GM19463 (cell line): Measurements from ENCODE around the gene GTPBP1.

ENCODE experiments used
- ATAC-seq: cut with Tn5 transposase; IDR thresholded peaks from one replicate; pipeline ENCODE4 v1.9.1; 2021; ENCODE audit warnings: mild to moderate bottlenecking, moderate library complexity; ENCODE audit not compliant: unreplicated experiment

GTPBP1 gene

DNA sequence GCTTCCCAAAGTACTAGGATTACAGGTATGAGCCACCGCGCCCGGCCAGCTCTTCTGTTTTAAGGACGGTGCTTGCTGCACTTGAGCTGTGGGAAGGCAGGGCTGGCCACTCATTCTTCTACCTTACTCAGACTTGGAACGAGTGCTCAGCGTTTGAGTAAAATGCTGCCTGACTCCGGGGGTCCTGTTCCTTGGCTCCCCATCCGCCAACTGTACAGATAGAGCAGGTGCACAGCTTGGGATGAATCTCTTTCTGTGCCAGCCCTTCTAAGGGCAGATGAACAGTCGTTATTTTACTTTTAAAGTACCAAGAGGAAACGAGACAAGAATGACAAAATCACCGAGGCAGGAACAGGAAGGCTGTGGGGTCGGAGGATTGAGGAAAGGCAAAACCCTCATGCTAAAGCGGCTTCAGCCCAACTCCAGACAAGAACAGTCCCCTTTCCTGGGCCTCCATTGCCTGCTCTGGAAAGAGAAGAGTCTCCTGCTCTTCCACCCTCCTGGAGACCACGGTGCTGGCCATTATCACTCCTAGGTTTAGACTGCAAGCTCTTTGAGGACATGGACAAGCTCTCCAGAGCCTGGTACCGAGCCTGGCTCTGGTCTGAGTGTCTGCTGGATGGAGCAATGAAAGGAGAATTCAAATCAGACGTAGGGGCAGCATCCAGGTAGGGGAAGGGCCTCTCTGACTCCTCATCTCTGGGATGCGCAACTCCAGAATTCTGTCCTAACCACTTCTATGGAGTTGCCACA, 51.1 kb downstream of the GTPBP1 start:
- ATAC-seq: no peak

GRCh38 chr22:38757464-38757757, 51.7 kb downstream of the GTPBP1 start:
- no peak for ATAC-seq

DNA sequence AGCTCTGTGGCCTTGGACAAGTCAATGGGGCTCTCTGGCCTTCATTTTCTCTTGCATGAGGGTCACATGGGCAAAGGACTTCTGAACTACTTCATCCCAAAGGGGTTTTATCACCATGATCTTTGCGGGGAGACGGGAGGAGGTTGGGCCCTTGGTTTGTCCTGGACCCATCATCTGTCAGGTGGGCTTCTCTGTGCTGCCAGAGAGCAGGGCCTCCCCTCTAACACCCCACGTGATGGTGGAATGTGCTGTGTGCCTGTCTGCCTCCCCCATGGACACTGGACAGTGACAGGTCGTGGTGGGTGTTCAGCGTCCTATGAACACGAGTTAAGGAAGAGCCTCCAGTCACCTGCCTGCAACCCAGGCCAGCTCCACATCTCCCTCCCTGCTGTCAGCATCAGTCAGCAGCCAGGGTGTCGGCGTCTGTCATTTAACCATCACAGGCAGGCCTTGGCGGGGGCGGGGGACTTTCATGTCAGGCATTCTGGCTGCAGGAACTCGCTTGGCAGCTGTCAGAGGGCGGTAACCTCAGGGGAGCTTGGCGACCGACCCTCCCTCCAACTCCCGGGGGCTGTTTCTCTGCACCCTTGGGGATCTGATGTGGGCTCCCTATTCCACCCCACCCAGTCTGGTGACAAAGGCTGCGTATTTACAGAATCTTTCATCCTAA, 52.7 kb downstream of the GTPBP1 start:
- ATAC-seq: no peak

DNA sequence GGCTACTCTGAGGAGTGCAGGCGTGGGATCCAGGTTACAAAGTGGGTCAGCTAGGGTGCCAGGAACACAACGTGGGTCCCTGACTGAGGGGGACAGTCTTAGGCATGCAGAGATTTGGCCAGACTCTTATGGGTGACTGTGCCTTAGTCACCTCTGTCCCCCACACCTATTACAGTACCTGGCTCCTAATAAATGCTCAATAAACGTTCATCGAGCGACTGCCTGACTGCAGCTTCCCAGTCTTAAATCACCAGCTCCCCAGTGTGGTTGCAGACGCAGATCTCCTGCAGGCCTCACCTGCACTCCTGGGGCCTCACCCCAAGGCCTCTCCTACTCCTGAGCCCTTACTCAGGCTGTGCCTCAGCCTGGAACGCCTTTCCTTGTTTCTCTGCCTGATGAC, 53.3 kb downstream of the GTPBP1 start:
- ATAC-seq: no peak

DNA sequence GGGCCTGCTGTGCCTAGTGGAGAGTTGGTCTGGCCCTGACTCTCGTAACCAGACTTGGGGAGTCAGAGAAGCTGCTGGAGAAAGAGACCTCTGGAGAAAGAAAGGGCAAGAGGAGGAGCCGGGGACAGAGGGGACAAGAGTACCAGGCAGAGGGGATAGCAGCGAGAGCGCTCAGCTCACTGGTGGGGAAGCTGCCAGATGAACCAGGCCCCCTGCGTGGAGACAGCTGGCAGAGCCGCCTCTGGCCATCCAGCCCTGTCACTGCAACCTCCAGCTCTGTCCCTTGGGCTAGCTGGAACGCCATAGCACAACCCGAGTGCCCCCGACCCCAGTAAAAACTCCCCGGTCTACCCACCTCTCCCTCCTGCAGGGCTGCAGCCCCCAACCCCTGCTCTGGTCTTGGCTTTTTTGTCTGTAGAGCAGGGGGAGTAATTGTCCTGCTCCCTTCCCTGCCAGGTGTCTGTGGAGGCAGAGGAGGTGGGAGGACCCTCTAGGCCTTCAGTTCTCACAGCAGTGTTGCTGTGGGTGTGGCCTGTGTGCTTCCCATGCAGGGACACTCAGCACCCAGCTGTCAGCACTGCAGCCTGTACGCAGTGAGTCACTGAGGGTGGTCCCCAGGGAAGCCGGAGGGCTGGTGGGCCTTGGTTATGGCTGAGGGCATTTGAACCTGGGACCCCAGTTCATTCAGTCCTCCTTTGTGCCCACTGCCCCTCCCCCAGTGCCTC, 54.9 kb downstream of the GTPBP1 start:
- ATAC-seq: no peak

DNA sequence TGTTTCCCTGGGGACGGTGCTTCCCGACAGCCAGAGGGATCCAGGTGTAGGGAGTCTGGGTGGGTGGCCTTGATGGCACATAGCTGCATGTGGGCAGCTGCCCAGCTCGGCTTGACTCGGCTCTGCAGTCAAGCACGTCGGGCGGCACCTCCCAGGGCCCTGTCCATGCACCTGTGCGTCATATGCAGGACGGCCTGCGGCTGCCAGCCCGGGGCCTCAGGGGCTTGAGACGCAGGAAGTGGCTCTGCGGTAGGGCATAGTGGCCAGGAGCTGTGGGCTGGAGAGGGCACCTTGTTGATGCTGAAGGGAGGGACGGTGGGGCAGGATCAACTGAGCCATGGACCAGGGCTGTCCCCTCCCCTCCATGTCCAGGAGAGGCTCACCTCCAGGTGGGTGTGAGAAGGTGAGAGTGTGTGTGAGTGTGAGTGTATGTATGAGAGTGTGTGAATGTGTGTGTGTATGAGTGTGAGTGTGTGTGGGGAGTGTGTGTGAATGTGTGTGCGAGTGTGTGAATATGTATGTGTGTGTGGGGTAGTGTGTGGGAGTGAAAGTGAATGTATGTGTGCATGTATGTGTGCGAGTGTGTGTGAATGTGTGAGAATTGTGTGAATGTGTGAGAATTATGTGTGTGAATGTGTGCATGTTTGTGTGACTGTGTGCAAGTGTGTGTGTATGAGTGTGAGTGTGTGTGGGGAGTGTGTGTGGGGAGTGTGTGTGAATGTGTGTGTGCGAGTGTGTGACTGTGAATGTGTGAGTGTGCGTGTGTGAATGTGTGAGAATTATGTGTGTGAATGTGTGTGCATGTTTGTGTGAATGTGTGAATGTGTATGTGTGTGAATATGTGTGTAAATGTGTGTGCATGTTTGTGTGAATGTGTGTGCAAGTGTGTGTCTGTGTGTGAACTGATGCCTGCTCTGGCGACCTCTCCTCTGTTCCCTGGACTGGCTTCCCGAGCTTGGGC, 55.7 kb downstream of the GTPBP1 start:
- no peak for ATAC-seq

DNA sequence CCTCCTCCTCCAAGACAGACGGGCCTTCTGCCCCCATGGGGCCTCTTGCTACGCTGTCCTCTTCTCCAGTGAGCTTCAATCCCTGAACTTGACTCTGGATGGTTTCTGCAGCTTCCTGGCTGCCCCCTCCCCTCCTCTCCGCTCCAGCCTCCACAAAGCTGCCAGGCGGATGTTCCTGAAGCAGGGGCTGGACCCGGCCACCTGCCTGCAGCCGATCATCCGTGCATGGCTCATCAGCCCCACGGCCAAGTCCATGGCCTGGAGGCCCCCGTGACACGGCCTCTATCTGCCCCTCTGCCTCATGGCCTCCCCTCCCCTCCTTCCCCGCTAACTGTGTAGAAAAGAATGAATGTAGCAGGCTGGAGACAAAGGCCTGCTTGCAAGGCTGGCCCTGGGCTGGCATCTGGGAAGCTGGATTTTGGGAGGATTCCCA, 56.8 kb downstream of the GTPBP1 start:
- no peak for ATAC-seq

DNA sequence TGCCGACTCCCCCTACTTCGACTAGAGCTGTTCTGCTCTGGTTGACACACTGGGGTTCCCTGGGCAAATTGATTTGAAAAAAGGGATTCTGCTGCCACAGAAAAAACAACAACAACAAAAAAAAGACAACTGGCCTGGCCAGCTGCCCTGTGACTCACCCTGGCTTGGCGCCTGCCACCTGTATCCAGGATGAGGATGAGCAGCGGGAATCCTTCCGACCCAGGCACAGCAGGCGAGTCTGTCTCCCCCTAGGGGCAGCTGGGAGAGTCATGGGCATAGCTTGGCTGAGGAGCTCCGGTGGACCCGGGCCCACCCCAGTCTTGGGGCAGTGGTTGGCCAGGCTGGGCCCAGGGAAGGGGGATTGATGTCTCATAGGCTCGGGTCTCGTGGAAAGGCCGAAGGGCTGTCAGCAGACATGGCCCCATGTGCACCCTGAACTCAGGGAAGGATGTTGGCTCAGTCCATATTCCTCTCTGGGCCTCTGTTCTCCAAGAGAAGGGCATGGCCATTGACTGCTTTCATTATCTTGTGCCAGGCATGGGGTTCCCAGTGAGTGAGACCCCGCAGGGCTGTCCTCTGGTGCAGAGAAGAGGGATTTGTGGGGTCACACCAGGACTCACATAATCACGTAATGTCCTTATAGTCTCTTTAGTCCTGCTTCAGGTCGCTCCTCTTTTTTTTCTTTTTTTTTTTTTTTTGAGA, 60.5 kb downstream of the GTPBP1 start:
- ATAC-seq: no peak

DNA sequence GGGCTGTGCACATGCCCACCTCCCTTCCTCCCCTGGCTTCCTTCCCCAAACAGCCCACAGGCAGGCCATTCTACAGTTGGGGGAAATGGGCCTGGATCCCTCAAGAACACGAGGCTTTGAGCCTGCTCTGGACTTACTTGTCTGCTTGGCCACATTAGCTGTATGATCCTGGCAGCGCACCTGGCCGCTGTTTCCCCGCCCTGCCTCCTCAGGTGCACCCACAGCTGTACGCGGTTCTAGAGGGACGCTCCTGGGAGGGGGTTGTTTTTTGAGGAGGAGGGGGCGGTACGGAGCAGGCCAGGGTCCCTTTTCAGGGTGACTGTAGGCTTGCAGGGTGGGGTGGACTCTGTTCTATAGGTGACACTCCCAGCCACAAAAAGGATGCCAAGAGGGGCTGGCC, 61.6 kb downstream of the GTPBP1 start:
- ATAC-seq: no peak

DNA sequence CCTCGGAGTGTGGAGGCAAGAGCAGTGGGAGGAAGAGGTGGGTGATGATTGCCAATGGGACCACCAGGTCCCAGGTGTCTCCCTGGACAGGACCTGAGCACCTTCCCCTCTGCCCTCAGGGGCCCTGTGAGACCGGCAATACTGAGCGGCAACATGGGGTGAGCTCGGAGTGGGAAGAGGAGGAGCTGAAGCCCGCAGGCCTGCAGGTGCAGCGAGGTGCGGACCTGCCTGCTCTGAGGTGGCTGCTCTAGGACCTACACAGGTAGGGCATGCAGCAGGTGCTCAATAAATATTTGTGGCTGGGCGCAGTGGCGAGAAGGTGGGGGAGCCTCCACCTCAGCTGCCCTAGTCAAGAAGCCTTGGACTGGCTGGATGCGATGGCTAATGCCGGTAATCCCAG, 62.3 kb downstream of the GTPBP1 start:
- no peak for ATAC-seq

DNA sequence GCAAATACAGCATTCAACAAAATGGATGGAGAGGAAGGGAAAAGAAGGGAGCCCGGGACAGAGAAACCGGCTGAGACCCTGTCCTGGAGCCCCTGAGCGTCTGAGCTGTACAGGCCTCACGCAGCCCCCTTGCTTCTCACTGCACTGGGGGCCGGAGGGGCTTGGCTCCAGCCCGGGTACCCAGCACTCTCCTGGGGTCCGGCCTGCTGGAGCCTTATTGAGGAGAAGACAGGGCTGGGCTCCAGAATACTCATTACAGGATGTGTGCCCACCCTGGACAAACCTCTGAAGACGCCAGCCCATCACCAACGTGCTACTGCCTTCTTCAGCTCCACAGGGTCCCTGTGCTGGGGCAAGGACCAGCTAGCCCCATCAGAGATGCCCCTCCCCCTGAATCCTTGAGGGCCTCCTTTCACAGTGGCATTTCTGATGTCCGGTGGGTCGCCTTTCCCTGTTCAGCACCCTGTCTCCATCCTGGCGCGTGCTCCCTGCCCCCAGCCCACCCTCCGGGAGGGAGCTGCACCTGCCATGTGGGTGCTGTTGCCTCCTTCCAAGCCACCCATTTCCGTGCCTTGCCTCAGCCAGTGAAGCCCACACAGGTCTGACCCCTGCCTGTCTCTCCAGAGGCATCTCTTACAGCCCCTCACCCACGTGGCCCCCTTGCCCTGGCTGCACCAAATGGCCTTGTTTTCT, 64.7 kb downstream of the GTPBP1 start:
- no peak for ATAC-seq

DNA sequence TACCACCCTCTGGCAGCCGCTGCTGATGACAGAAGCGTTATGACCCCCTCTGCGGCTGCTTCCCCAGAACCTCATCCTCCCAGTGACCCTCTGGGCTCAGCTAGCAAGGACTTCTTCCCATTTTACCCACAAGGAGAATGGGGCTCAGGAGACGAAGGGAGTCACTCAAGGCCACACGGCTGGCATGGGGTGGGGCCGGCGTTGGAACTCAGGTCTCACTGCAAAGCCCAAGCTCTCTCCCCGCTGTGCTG, 66.8 kb downstream of the GTPBP1 start:
- ATAC-seq: no peak

DNA sequence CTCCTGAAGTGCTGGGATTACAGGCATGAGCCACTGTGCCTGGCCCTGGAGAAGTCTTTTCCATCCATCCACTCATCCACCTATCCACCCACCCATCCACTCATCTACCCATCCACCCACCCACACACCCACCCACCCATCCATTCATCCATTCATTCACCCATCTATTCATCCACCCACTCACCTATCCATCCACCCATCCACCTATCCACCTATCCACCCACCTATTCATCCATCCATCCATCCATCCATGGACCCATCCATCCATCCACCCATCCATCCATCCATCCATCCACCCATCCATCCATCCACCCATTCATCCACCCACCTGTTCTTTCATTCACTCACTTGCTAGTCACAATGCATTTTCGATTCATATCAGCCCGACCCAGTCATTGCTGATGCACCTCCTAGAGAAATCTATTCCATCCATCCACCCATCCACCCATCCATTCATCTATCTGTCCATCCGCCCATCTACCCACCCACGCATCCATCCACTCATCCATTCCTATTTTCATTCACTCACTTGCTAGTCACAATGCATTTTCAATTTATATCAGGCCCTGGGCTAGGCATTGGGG, 67.7 kb downstream of the GTPBP1 start:
- ATAC-seq: no peak

- no peak for ATAC-seq
Observed at GRCh38 chr22:38774496-38775166, 68.9 kb downstream of the GTPBP1 start.

DNA sequence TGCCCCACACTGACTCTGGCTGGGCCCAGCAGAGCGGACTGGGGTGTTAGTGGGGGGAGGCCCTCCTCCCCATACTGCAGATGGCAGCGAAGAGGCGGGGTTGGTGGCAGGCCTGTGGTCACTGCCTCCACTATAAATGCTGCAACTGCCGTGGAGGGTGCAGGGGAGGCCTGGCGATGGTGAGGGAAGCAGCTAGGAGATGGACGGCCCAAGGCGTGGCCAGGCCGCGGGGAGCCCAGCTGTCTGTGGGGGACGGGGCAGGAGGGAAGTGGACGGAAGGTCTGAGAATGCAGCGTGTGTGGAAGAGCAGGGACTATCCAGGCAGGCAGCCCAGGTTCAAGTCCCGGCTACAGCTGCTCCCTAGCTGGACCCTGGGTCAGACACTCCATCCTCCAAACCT, 69.9 kb downstream of the GTPBP1 start:
- no peak for ATAC-seq

GRCh38 chr22:38776086-38776485, 70.3 kb downstream of the GTPBP1 start:
- no peak for ATAC-seq

DNA sequence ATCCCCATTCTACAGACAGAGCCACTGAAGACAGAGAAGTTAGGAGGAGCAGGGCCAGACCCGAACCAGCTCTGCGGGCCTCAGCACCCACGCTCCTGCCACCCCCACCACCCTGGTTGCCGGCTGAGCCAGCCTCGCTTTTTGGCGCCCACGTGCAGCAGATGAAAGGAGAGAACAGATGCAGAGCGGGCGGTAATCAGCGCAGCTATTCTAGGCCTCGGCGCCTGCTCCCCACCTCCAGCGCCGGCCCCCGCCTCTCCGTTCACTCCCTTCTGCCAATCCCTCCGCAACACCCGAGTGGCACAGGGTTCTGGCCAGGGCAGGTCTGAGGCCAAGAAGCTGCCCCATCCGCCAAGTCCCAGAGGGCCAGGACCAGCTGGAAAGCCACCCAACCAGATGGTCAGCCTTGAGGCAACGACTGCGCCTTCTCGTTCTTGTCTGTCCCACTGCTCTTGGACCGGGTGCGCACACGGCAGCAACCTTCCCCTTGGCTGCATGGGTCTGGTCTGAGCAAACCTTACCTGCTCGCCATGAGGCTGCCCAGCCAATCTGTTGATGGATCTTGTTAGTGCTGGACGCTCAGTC, 71.4 kb downstream of the GTPBP1 start:
- ATAC-seq: no peak

DNA sequence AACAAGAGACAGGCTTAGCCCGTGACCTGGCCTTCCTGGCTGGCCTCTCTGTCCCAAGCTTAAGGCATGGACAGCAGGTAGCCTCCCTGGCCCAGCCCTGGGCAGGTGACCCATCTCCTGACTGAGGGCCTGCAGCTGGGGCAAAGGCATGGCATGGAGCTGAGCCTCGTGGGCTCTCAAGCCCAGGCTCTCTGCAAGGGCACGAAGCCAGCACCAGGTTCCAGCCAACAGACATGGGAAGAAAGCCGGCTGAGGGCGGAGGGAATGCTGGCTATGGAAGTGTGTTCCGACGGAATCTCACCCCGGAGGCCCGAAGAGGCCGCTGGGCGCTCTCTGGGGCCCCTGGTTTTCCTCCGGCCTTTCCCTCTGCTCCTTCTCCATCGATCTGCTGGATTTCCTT, 75.3 kb downstream of the GTPBP1 start:
- ATAC-seq: no peak
